Measurements from ENCODE around the gene MST1R.

DNA sequence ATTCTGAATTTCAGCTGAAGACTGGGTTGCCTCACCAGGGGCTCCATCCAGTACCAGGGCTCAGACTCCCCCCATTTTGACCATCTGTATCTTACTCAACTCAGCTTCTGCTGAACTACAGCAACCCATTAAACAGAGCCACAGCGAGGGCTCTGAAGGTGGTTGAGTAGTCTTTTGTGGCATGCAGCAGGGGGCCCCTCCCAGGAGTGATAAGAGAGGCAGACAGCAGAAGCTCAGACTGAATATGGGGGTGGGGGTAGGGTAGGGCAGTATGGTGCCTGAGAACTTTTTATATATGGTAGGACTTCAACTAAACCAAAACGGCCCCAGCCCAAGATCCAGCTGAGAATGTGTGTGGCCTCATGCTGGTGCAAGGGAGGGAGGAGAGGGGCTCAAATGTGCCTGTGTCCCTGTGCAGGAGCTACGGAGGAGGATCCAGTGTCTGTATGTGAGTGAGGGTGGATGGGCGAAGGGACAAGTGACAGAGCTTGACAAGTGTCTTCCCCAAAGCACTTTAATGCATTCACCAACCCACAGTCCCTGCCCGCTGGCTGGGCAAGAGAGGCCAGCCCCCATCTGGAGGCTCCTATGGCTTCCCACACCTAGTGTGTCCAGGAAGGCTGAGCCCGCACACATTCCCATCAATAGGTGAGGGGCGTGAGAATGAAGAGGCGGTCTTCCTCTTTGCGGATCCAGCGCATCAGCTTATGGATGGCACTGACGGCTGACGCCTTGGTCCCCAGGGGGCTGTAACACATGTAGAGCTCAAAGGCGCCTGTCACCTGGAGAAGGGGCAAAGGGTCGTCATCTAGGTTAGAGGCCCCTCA, 4.9 kb upstream of the MST1R start:
- TF ChIP-seq, protein P1, sequence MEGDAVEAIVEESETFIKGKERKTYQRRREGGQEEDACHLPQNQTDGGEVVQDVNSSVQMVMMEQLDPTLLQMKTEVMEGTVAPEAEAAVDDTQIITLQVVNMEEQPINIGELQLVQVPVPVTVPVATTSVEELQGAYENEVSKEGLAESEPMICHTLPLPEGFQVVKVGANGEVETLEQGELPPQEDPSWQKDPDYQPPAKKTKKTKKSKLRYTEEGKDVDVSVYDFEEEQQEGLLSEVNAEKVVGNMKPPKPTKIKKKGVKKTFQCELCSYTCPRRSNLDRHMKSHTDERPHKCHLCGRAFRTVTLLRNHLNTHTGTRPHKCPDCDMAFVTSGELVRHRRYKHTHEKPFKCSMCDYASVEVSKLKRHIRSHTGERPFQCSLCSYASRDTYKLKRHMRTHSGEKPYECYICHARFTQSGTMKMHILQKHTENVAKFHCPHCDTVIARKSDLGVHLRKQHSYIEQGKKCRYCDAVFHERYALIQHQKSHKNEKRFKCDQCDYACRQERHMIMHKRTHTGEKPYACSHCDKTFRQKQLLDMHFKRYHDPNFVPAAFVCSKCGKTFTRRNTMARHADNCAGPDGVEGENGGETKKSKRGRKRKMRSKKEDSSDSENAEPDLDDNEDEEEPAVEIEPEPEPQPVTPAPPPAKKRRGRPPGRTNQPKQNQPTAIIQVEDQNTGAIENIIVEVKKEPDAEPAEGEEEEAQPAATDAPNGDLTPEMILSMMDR (IDR thresholded peaks at IDR 0.05; ENCODE audit: low read length) = no peak
- TF ChIP-seq EZH2 (IDR thresholded peaks at IDR 0.05; ENCODE audit: borderline replicate concordance, low read length) = no peak
